Right lobe of liver (tissue), 4 donors: ENCODE measurements around the gene KIF14.

Experiments
- CTCF ChIP-seq, 4 donors: fragments of 200-600 bp in 3 of 4; fragments of 450-650 bp in 1 of 4; IDR thresholded peaks; one replicate each; pipeline versions ENCODE4 v1.5.1 to v1.8.0; 2016 to 2022; ENCODE audit warnings: antibody characterized with exemption in 4 of 4, mild to moderate bottlenecking in 2 of 4
- POLR2A ChIP-seq: fragments of 450-650 bp; IDR thresholded peaks from one replicate; pipeline ENCODE4 v1.6.1; 2017; ENCODE audit warnings: antibody characterized with exemption, mild to moderate bottlenecking
- donor health status: DM: no; HTN: no; CAD: no.
- donor health status: DM: no; HTN: no; CAD: no.
- donor health status: DM: no; HTN: yes; CAD: no.

GRCh38 chr1:200640963-200641401 is 20.4 kb upstream of the KIF14 start:
- no peak for TF ChIP-seq CTCF (IDR thresholded peaks at IDR 0.05)
- no peak for TF ChIP-seq POLR2A
